Measurements from ENCODE around the gene KPTN.

KPTN gene

GRCh38 chr19:47448360-47448727, 35.7 kb downstream of the KPTN start:
- Histone ChIP-seq H3K9me2 (replicated peaks; ENCODE audit: control insufficient read depth, low read length) (no peaks in the 10 kb centered on the region), H3K27ac (ENCODE audit: low read depth, low read length) (no peak overlapping the region), H3K27me3 (ENCODE audit: control insufficient read depth, low read length) (peaks cover 14% of the 10 kb centered on the region), H3K79me2 (ENCODE audit: control insufficient read depth, low read length) (no peaks in the 10 kb centered on the region), H3K36me3 (ENCODE audit: control insufficient read depth, low read length) (no peaks in the 10 kb centered on the region), H3K4me3 (ENCODE audit: low read length) (no peak overlapping the region), H3F3A (ENCODE audit: control insufficient read depth, insufficient read depth) (0 out of 2 replicates have a peak, but pooled peaks cover 4% of the 10 kb centered on the region), H3K4me1 (ENCODE audit: control insufficient read depth, low read length) (peaks cover 31% of the 10 kb centered on the region), H3K9me3 (ENCODE audit: control insufficient read depth, insufficient read depth, low read length) (no peaks in the 10 kb centered on the region), H3K4me2 (ENCODE audit: low read length) (no peak overlapping the region), H4K20me1 (ENCODE audit: control insufficient read depth, insufficient read depth, low read depth, low read length) (no peaks in the 10 kb centered on the region)
- TF ChIP-seq EZH2phosphoT487 (IDR thresholded peaks at IDR 0.05; ENCODE audit: borderline replicate concordance, low read length): no peak
- TF ChIP-seq, protein P1, sequence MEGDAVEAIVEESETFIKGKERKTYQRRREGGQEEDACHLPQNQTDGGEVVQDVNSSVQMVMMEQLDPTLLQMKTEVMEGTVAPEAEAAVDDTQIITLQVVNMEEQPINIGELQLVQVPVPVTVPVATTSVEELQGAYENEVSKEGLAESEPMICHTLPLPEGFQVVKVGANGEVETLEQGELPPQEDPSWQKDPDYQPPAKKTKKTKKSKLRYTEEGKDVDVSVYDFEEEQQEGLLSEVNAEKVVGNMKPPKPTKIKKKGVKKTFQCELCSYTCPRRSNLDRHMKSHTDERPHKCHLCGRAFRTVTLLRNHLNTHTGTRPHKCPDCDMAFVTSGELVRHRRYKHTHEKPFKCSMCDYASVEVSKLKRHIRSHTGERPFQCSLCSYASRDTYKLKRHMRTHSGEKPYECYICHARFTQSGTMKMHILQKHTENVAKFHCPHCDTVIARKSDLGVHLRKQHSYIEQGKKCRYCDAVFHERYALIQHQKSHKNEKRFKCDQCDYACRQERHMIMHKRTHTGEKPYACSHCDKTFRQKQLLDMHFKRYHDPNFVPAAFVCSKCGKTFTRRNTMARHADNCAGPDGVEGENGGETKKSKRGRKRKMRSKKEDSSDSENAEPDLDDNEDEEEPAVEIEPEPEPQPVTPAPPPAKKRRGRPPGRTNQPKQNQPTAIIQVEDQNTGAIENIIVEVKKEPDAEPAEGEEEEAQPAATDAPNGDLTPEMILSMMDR (IDR thresholded peaks at IDR 0.05; ENCODE audit: low read depth, low read length, poor library complexity, severe bottlenecking): no peak

DNA sequence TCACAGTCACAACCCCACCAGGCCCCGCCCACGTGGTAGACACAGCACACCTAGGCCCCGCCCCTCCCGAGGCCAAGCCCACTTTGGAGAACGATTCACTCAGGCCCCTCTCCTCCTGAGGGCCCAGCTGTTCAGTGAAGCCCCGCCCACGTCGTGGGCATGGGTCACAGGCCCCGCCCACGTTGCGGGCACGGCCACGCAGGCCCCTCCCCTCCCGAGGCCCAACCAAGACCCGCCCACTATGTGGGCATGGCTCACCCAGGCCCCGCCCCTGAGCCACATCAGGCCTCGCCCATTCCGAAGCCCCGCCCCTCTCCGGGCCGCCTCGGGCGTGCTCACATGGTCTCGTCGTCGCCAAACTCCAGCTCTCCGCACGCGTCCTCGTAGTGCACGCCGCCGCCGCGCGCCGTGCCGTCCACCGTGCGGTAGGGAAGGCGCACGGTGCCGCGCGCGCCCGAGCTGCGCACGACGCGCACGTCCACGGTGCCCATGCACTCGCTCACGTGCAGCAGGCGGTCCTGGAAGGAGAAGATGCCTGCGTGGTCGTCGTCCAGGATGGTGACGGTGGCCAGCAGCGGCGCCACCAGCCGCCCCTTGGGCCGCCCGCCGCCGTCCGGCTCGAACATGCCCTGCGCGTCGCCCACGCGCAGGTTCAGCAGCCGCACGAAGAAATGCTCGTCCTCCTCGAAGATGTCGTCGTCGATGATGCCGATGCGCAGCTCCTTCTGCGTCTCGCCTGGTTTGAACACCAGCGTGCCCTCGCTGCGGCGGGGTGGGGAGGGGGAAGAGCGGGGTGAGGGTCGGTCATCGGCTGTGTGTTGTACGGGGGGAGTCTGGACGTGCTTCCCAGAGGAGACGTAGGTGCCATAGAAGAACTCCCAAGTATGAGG, 36.3 kb downstream of the KPTN start:
- Histone ChIP-seq H4K20me1 (ENCODE audit: control insufficient read depth, insufficient read depth, low read depth, low read length) (no peaks in the 10 kb centered on the region), H3K27me3 (ENCODE audit: control insufficient read depth, low read length) (peaks cover 17% of the 10 kb centered on the region), H3K79me2 (ENCODE audit: control insufficient read depth, low read length) (no peaks in the 10 kb centered on the region), H3K9me2 (replicated peaks; ENCODE audit: control insufficient read depth, low read length) (no peaks in the 10 kb centered on the region), H3K27ac (ENCODE audit: low read depth, low read length) (no peak overlapping the region), H3K9me3 (ENCODE audit: control insufficient read depth, insufficient read depth, low read length) (no peaks in the 10 kb centered on the region), H3K36me3 (ENCODE audit: control insufficient read depth, low read length) (no peaks in the 10 kb centered on the region), H3F3A (ENCODE audit: control insufficient read depth, insufficient read depth) (0 out of 2 replicates have a peak, but pooled peaks cover 4% of the 10 kb centered on the region), H3K4me1 (ENCODE audit: control insufficient read depth, low read length) (peaks cover 25% of the 10 kb centered on the region), H3K4me2 (ENCODE audit: low read length) (no peak overlapping the region), H3K4me3 (ENCODE audit: low read length) (no peak overlapping the region)
- no peak for TF ChIP-seq EZH2phosphoT487 (IDR thresholded peaks at IDR 0.05; ENCODE audit: borderline replicate concordance, low read length)
- TF ChIP-seq, protein P1 (IDR thresholded peaks at IDR 0.05; ENCODE audit: low read depth, low read length, poor library complexity, severe bottlenecking): no peak

DNA sequence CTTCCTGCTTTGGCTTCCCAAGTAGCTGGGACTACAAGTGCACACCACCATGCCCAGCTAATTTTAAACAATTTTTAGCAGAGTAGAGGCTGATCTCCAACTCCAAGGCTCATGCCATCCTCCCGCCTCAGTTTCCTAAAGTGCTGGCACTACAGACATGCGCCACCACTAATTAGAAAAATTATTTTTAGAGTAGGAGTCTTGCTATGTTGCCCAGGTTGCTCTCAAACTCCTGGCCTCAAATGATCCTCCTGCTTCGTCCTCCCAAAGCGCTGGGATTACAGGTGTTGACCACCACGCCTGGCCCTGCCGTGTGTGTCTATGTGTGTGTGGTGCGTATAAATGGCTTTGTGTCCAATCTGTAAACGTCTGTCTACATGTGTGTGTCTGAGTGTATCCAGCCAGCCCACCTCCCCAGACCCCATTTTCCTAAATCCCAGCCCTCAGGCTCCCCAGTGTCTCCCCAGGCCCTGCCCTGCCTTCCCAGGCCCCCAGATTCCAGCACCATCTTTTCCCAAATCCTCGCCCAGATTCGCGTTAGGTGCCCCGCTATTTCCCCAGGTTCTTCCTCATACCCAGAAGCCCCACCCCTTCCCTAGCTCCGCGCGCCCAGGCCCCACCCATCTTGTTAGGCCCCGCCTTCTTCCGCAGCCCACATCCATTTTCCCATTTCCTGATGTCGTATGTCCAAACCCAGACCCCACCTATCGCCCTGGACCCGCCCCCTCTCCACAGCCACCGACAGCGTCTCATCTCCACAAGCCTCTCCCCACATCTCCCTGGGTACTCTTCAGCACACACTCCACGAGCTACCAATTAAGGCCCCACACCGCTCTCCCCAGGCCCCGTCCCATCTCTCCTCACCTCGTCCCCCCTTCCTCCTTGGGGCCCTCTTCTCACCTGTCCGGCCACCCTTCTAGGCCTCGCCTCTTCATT, 37.2 kb downstream of the KPTN start:
- H3K9me3 ChIP-seq (ENCODE audit: control insufficient read depth, insufficient read depth, low read length): no peaks in the 10 kb centered on the region
- no peaks in the 10 kb centered on the region for H4K20me1 ChIP-seq (ENCODE audit: control insufficient read depth, insufficient read depth, low read depth, low read length)
- H3K36me3 ChIP-seq (ENCODE audit: control insufficient read depth, low read length): no peaks in the 10 kb centered on the region
- 0 out of 2 replicates have a peak, but pooled peaks cover 4% of the 10 kb centered on the region for H3F3A ChIP-seq (ENCODE audit: control insufficient read depth, insufficient read depth)
- no peaks in the 10 kb centered on the region for H3K9me2 ChIP-seq (replicated peaks; ENCODE audit: control insufficient read depth, low read length)
- H3K27me3 ChIP-seq (ENCODE audit: control insufficient read depth, low read length): peaks cover 16% of the 10 kb centered on the region
- H3K27ac ChIP-seq (ENCODE audit: low read depth, low read length): no peak overlapping the region
- no peak for TF ChIP-seq EZH2phosphoT487 (IDR thresholded peaks at IDR 0.05; ENCODE audit: borderline replicate concordance, low read length)
- TF ChIP-seq, protein P1 (IDR thresholded peaks at IDR 0.05; ENCODE audit: low read depth, low read length, poor library complexity, severe bottlenecking): no peak
- peaks cover 24% of the 10 kb centered on the region for H3K4me1 ChIP-seq (ENCODE audit: control insufficient read depth, low read length)
- H3K4me3 ChIP-seq (ENCODE audit: low read length): no peak overlapping the region
- no peaks in the 10 kb centered on the region for H3K79me2 ChIP-seq (ENCODE audit: control insufficient read depth, low read length)
- peak overlapping the region; percentile 46 for H3K4me2 ChIP-seq (ENCODE audit: low read length)

Measured in DOHH2 (cell line).